Measurements from ENCODE around the gene MRPL20. TPM values are rescaled to one million over a fixed set of nuclear protein-coding genes. Genes with fewer than 3 reads are reported as not detected.
A peak's percentile ranks its signal among the peaks of the same experiment; 100 is the strongest.

The MRPL20 gene
- total RNA-seq, 1 donor from 2014 or later = 135 TPM

- no peak for DNase-seq
- Histone ChIP-seq H3K4me1 (peaks cover 72% of the 10 kb centered on the region), H3K27me3 (ENCODE audit: low read depth) (no peaks in the 10 kb centered on the region), H3K36me3 (peaks cover 76% of the 10 kb centered on the region), H3K27ac (replicated peaks) (peak overlapping the region; percentile 96), H3K4me3 (peak overlapping the region; percentile 99), H3K9me3 (replicated peaks) (no peaks in the 10 kb centered on the region)
- intact Hi-C loops (cut with micrococcal nuclease) = no loop called here
- no peak for TF ChIP-seq CTCF (IDR thresholded peaks at IDR 0.05; ENCODE audit: borderline replicate concordance)
Observed at GRCh38 chr1:1399872-1400575, 7.1 kb downstream of the MRPL20 start.

- TF ChIP-seq CTCF (IDR thresholded peaks at IDR 0.05; ENCODE audit: borderline replicate concordance) = peak; percentile 76
- Histone ChIP-seq H3K4me3 (peak within 1 kb of the TSS; percentile 99), H3K27ac (replicated peaks) (peak within 1 kb of the TSS; percentile 96), H3K9me3 (replicated peaks) (no peaks in the 10 kb centered on the region), H3K27me3 (ENCODE audit: low read depth) (no peaks in the 10 kb centered on the region), H3K36me3 (peaks cover 76% of the 10 kb centered on the region), H3K4me1 (peaks cover 75% of the 10 kb centered on the region)
- intact Hi-C loops (cut with micrococcal nuclease) = no loop called here
- DNase-seq = peak; percentile 99
Observed at GRCh38 chr1:1399187-1399871, 7.8 kb downstream of the MRPL20 start, which contains the start of gene CCNL2. CCNL2 (minus strand) TSS chr1:1399335; CDS start chr1:1399306, 29 bp downstream.

- Histone ChIP-seq H3K27ac (replicated peaks) (peak overlapping the region; percentile 96), H3K4me1 (peaks cover 80% of the 10 kb centered on the region), H3K27me3 (ENCODE audit: low read depth) (no peaks in the 10 kb centered on the region), H3K9me3 (replicated peaks) (no peaks in the 10 kb centered on the region), H3K36me3 (peaks cover 76% of the 10 kb centered on the region), H3K4me3 (peak overlapping the region; percentile 99)
- intact Hi-C loops (cut with micrococcal nuclease) = no loop called here
- no peak for TF ChIP-seq CTCF (IDR thresholded peaks at IDR 0.05; ENCODE audit: borderline replicate concordance)
- DNase-seq = no peak
Observed at GRCh38 chr1:1398677-1399186, 8.4 kb downstream of the MRPL20 start.

- peaks cover 85% of the 10 kb centered on the region for H3K4me1 ChIP-seq
- H3K27me3 ChIP-seq (ENCODE audit: low read depth) = no peaks in the 10 kb centered on the region
- no peaks in the 10 kb centered on the region for H3K9me3 ChIP-seq (replicated peaks)
- peaks cover 76% of the 10 kb centered on the region for H3K36me3 ChIP-seq
- peak overlapping the region; percentile 96 for H3K27ac ChIP-seq (replicated peaks)
- no peak for TF ChIP-seq CTCF (IDR thresholded peaks at IDR 0.05; ENCODE audit: borderline replicate concordance)
- intact Hi-C loops (cut with micrococcal nuclease) = no loop called here
- H3K4me3 ChIP-seq = peak overlapping the region; percentile 99
- DNase-seq = no peak
Observed at GRCh38 chr1:1397839-1398523, 9.1 kb downstream of the MRPL20 start.

GRCh38 chr1:1395166-1395565 lies 11.9 kb downstream of the MRPL20 start:
- H3K27ac ChIP-seq (replicated peaks) = peak overlapping the region; percentile 61
- peaks cover 92% of the 10 kb centered on the region for H3K4me1 ChIP-seq
- intact Hi-C loops (cut with micrococcal nuclease) = no loop called here
- TF ChIP-seq CTCF (IDR thresholded peaks at IDR 0.05; ENCODE audit: borderline replicate concordance) = no peak
- no peaks in the 10 kb centered on the region for H3K9me3 ChIP-seq (replicated peaks)
- H3K36me3 ChIP-seq = peaks cover 80% of the 10 kb centered on the region
- no peak overlapping the region for H3K4me3 ChIP-seq
- no peak for DNase-seq
- H3K27me3 ChIP-seq (ENCODE audit: low read depth) = no peaks in the 10 kb centered on the region
